ENCODE data around the gene SUN1.
"Not testable (repeated sequence)": the region's sequence is repeated elsewhere in the genome, so short reads cannot be mapped to it uniquely, and the experiment has no call there.

Gene SUN1

DNA sequence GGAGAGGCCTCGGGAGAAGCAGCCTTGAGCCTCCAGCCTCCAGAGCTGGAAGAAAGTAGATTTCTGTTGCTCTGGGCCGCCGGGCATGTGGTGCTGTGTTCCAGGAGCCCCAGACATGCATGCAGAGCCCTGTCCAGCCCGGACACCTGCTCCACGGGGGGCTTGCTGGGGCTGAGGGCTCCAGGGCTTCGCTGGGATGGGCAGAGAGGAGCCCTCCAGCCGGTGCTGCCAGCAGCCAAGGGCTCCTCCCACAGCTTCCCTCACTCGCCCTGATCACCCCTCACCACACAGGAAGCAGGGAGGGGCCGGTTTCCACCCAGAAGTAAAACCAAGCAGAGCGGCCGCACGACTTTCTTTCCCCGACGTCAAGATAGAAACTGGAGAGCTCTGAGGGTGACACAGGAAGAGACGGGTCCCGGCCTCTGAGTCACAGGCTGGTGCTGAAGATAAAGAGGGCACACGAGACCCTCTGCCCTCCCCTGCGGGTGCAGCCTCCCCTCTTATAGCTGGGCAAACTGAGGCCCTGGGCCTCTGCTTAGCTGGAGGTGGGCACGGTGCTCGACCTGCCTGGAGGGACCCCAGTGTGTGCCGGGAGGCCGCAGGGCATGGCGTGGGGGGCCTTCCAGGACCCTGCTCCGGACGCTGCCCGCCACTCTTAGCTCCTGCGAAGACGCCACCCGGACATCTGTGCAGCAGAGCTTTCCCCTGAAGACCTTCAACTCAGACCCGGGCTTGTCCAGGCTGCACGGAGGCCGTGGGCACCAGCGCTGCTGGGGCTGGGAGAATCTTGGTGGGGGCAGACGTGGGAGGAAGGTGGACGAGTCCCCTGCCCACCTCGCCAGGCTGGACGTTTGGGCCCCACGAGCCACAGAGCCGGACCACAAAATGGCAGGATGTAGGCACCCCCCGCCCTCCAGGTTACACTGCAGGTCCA, 91.1 kb downstream of the SUN1 start:
- peak; percentile 64 for DNase-seq

DNA sequence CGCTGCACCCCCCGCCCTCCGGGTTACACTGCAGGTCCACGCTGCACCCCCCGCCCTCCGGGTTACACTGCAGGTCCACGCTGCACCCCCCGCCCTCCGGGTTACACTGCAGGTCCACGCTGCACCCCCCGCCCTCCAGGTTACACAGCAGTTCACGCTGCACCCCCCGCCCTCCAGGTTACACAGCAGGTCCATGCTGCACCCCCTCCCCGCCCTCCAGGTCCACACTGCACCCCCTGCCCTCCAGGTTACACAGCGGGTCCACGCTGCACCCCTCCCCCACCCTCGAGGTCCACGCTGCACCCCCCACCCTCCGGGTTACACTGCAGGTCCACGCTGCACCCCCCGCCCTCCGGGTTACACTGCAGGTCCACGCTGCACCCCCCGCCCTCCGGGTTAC, 91.8 kb downstream of the SUN1 start:
- DNase-seq, result not testable (repeated sequence)
